IPS-18a (cell line): ENCODE data around the gene BEAN1.

Source experiments
- H3K27ac ChIP-seq: one replicate; pipeline ENCODE4 v1.5.1; 2013; ENCODE audit warnings: low read length
- H3K27me3 ChIP-seq: one replicate; pipeline ENCODE4 v1.6.1; 2013; ENCODE audit warnings: mild to moderate bottlenecking, low read length; ENCODE audit not compliant: control insufficient read depth, insufficient read depth
- H3K36me3 ChIP-seq: one replicate; pipeline ENCODE4 v1.6.1; 2013; ENCODE audit warnings: low read depth, low read length; ENCODE audit not compliant: control insufficient read depth
- H3K4me1 ChIP-seq: one replicate; pipeline ENCODE4 v1.6.1; 2013; ENCODE audit warnings: low read depth, low read length; ENCODE audit not compliant: control insufficient read depth
- H3K4me3 ChIP-seq: one replicate; pipeline ENCODE4 v1.5.1; 2013; ENCODE audit warnings: low read length
- H3K9ac ChIP-seq: one replicate; pipeline ENCODE4 v1.6.1; 2013; ENCODE audit warnings: mild to moderate bottlenecking, low read length, moderate library complexity
- H3K9me3 ChIP-seq: one replicate; pipeline ENCODE4 v1.6.1; 2013; ENCODE audit warnings: low read depth, low read length; ENCODE audit not compliant: control insufficient read depth

BEAN1 gene

DNA sequence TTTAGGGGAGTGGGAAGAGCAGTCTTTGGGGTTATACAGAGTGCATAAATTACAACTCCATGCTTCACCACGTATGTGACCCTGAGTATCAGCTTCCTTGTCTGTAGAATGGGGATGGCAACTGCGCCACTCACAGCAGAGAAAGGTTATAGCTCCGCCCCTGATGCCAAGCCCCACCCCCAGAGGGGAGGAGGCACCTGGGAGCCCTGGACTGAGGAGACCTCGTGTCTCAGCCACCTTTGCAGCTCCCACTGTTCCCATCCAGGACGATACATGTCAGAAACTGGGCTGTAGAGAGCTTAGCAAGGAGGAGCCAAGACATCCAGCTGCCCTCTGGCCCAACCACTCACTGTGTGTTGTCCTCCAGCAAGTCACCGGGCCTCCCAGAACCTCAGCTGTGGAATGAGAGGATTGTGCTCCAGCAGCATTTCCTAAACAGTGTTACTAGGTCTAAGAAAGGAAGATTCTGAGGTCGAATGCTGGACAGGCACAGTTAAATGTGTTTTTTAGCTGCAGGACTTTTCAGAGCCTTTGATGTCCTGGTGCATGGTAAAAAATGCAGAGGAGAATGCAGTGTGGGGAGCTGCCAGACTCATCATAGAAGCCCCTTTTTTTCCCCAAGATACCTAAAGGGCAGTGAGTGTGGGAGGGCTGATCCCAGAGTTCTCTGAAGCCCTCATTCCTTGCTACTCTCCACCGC is 49.4 kb downstream of the BEAN1 start:
- no peaks in the 10 kb centered on the region for H3K27me3 ChIP-seq
- H3K9me3 ChIP-seq, result no peaks in the 10 kb centered on the region
- no peak overlapping the region for H3K27ac ChIP-seq
- H3K36me3 ChIP-seq, result no peaks in the 10 kb centered on the region
- no peak overlapping the region for H3K4me3 ChIP-seq
- no peak overlapping the region for H3K9ac ChIP-seq
- peaks cover 3% of the 10 kb centered on the region for H3K4me1 ChIP-seq

DNA sequence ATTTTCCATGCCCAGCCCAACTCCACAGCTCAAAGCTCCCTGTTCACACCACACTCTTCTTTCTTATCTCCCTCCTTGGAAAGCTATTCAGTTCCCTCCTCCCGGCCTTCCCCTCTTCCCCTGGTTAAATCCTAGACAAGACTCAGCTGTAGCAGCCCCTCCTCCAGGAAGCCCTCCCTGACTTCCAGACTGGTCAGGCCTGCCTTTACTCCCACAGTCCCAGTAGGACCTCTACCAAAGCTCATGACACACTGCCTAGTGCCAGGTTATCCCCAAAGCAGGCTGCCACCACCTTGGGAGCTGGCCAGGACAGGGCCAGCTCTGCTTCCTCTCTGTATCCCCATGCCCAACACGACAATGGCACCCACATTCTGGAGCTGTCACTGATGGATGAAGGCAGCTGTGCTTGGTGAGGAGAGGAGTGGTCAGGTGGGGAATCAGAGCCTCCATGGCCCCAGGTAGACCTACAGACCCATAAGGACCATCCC is 50.0 kb downstream of the BEAN1 start:
- H3K36me3 ChIP-seq, result no peaks in the 10 kb centered on the region
- no peaks in the 10 kb centered on the region for H3K27me3 ChIP-seq
- no peak overlapping the region for H3K9ac ChIP-seq
- peaks cover 3% of the 10 kb centered on the region for H3K4me1 ChIP-seq
- H3K4me3 ChIP-seq, result no peak overlapping the region
- no peak overlapping the region for H3K27ac ChIP-seq
- H3K9me3 ChIP-seq, result no peaks in the 10 kb centered on the region

DNA sequence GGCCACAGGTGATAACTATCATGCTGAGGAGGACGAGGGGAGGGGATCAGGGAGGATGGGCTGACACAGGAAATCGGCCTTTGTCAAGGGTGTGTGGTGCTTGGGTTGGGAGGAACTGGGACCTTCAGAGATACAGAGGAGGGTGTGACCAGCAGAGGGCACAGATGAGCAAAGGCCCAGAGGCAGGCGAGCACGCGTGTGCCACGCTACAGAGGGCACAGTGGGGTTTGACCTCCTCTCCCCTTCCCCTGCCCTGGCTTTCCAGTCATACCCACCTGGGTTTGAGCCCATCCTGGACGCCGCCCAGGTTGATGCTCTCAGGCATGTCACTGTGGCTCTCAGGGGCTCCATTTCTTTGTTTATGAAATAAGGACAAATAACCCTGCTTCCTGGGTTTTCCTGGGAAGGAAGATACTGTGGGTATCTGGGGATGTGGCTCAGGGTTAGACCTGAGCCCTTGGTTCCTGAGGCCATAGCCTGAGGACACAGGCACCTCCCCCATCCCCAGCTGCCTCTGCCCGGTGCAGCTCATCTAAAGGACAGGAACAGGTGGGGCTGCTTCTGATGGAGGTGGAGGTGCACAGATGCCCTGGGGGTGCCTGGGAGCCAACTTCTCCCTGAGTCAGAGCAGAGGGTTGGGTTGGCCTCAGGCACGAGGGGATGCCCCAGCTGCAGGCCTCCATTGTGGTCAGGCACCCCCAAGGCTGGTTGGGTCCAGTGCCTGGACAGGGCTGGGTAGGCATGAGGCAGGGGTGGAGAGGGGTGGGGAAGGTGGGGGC is 51.8 kb downstream of the BEAN1 start:
- Histone ChIP-seq H3K9me3 (no peaks in the 10 kb centered on the region), H3K4me1 (peaks cover 2% of the 10 kb centered on the region), H3K27me3 (no peaks in the 10 kb centered on the region), H3K4me3 (no peak overlapping the region), H3K36me3 (no peaks in the 10 kb centered on the region), H3K27ac (no peak overlapping the region), H3K9ac (no peak overlapping the region)

DNA sequence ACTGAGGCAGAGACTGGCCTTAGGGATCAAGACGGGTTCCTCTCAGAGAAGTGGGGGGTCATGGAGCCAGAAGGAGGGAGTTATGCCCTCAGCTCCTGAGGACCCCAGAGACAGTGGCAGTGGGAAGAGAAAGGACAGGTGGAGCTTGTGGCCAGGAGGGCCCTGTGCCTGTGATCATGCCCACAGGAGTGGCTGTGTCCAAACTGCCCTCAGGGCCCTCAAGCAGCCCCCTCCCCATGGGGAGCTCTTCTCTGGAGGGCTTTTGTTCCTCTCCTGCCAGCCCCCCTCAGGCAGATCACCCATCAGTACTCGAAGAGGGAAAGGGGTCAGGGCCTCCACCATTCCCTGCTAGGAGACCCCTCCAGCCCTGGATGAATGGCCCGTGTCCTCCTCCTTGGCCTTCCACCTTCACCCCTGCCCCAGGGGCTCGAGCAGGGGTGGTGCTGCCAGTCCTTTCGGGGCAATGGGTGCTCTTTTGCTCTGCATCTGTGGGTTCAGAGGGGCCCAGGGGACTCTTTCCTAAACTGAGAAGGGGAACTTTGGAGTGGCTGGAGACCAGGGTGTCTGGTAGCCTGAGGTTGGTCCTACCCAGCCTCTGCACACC is 52.7 kb downstream of the BEAN1 start:
- Histone ChIP-seq H3K4me3 (no peak overlapping the region), H3K36me3 (no peaks in the 10 kb centered on the region), H3K9me3 (no peaks in the 10 kb centered on the region), H3K27me3 (no peaks in the 10 kb centered on the region), H3K9ac (no peak overlapping the region), H3K27ac (no peak overlapping the region), H3K4me1 (no peaks in the 10 kb centered on the region)

GRCh38 chr16:66480265-66481080 is 53.4 kb downstream of the BEAN1 start:
- Histone ChIP-seq H3K9ac (no peak overlapping the region), H3K4me1 (no peaks in the 10 kb centered on the region), H3K27ac (no peak overlapping the region), H3K9me3 (no peaks in the 10 kb centered on the region), H3K27me3 (no peaks in the 10 kb centered on the region), H3K36me3 (no peaks in the 10 kb centered on the region), H3K4me3 (no peak overlapping the region)

- Histone ChIP-seq H3K27me3 (no peaks in the 10 kb centered on the region), H3K9me3 (no peaks in the 10 kb centered on the region), H3K36me3 (no peaks in the 10 kb centered on the region), H3K9ac (no peak overlapping the region), H3K27ac (no peak overlapping the region), H3K4me3 (no peak overlapping the region), H3K4me1 (no peaks in the 10 kb centered on the region)
These were observed 54.2 kb downstream of the BEAN1 start for GRCh38 chr16:66481081-66481942.

DNA sequence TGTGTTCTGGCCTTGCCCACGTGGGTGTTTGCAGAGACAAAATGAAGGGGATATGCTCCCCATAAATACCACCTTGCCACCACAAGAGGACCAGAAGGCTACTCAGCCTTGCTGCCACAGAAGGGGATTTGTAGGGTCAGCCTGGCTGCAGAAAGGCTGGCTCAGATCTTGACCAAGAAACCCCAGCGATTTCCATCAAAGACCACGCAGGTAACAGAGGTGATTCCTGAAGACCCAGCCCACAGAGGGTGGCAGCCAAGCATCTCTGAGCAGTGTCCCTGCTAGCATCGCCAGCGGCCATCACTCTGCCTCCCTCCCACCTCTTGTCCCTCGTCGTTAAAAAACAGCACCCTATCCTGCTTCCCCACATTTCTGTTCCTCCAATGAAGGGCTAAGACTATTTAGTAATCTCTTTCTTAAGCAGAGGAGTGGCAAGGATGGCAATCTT is 54.9 kb downstream of the BEAN1 start:
- no peaks in the 10 kb centered on the region for H3K4me1 ChIP-seq
- no peak overlapping the region for H3K27ac ChIP-seq

GRCh38 chr16:66483689-66484452 is 56.8 kb downstream of the BEAN1 start:
- Histone ChIP-seq H3K36me3 (no peaks in the 10 kb centered on the region), H3K4me1 (no peaks in the 10 kb centered on the region), H3K9ac (no peak overlapping the region), H3K27ac (no peak overlapping the region), H3K4me3 (no peak overlapping the region), H3K9me3 (no peaks in the 10 kb centered on the region), H3K27me3 (no peaks in the 10 kb centered on the region)

More for the DNA sequence above, 54.9 kb downstream of the BEAN1 start:
- no peaks in the 10 kb centered on the region for H3K36me3 ChIP-seq
- H3K4me3 ChIP-seq, result no peak overlapping the region
- H3K9ac ChIP-seq, result no peak overlapping the region
- H3K9me3 ChIP-seq, result no peaks in the 10 kb centered on the region
- no peaks in the 10 kb centered on the region for H3K27me3 ChIP-seq

DNA sequence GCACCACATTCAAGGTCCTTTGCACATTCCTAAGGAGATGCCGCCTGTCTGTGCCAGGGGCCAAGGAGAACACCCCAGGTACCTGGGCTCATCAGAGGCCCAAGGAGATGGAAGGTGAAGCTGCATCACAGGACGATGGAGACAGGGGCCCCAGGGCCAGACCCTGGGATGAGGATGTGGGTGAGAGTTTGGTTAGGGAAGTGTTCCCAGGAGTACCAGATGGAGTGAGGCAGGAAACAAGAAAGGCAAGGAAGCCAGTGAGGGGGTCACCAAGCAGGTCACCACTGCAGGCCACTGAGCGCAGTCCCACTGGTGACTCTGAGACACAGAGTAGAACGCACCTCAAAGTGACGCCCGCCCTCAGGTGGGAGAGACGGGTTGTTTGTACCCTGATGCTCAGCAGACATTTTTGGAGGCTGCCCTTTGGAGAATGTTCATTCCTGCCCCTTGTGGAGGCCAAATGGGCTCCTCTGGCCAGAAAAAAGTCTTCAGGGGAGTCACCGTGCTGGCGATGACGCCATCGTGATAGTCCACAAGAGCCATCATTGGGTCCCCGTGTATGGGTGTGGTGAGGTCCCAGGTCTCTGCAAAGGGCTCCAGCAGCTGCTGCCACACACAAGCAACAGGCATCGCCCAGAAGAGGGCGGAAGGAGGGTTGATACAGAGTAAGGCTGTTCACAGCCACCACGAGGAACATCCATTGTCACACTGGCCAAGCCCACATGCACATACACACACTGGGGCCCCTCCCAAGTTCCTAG is 57.5 kb downstream of the BEAN1 start:
- Histone ChIP-seq H3K27ac (no peak overlapping the region), H3K27me3 (no peaks in the 10 kb centered on the region), H3K4me3 (no peak overlapping the region), H3K36me3 (no peaks in the 10 kb centered on the region), H3K9ac (no peak overlapping the region), H3K9me3 (no peaks in the 10 kb centered on the region), H3K4me1 (no peaks in the 10 kb centered on the region)
